Vagina (tissue), 2 donors: Measurements from ENCODE around the gene CRTC2.

Source experiments
- POLR2A ChIP-seq, 2 donors: fragments of 450-650 bp; IDR thresholded peaks; one replicate each; pipeline ENCODE4 v1.6.1; 2017; ENCODE audit warnings: antibody characterized with exemption in 2 of 2, mild to moderate bottlenecking in 2 of 2, moderate library complexity in 2 of 2
- POLR2AphosphoS5 ChIP-seq, 2 donors: sonication (generic); formaldehyde crosslinking; IDR thresholded peaks; one replicate each; pipeline ENCODE4 v1.9.0; 2017; ENCODE audit warnings: antibody characterized with exemption in 2 of 2, mild to moderate bottlenecking in 2 of 2, low read depth in 1 of 2; ENCODE audit not compliant: insufficient read depth in 1 of 2
- TF ChIP-seq, protein P1 (sequence below), 3 experiments: fragments of 450-650 bp in 2 of 3; fragments of 200-600 bp in 1 of 3; sonication (generic) in 1 of 3; IDR thresholded peaks; one replicate each; pipeline ENCODE4 v1.5.1; 2017 to 2019; ENCODE audit warnings: antibody characterized with exemption in 3 of 3, mild to moderate bottlenecking in 2 of 3, moderate library complexity in 2 of 3

DNA sequence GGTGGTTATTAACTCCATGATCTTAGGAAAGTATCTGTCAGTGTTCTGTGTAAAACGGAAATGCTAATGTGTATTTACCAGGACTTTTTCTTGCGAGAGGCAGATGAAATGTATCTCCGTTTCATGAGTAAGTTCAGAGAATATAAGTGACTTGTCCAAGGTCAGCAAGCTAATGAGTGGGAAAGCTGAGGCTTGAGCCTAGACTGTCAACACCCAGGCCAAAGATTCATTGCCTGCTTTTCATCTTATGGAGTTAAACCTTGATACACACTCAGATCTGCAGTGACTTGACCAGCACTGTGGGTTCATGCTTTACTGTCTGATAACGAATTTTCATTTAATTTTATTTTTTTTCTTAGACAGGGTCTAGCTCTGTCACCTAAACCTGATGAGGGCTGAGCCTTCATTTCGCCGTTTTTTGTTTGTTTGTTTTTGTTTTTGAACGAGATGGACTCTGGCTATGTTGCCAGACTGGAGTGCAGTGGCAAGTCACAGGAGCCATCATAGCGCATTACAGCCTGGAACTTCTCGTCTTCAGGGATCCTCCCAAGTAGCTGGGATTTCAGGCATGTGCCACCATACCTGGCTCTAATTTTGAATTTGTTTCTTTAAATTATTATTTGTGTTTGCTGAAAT is 20.0 kb upstream of the CRTC2 start:
- TF ChIP-seq, protein P1, sequence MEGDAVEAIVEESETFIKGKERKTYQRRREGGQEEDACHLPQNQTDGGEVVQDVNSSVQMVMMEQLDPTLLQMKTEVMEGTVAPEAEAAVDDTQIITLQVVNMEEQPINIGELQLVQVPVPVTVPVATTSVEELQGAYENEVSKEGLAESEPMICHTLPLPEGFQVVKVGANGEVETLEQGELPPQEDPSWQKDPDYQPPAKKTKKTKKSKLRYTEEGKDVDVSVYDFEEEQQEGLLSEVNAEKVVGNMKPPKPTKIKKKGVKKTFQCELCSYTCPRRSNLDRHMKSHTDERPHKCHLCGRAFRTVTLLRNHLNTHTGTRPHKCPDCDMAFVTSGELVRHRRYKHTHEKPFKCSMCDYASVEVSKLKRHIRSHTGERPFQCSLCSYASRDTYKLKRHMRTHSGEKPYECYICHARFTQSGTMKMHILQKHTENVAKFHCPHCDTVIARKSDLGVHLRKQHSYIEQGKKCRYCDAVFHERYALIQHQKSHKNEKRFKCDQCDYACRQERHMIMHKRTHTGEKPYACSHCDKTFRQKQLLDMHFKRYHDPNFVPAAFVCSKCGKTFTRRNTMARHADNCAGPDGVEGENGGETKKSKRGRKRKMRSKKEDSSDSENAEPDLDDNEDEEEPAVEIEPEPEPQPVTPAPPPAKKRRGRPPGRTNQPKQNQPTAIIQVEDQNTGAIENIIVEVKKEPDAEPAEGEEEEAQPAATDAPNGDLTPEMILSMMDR (IDR thresholded peaks at IDR 0.05), result no peak
- TF ChIP-seq POLR2AphosphoS5 (IDR thresholded peaks at IDR 0.05; ENCODE audit: insufficient read depth in 1 of 2, low read depth in 1 of 2) (no peak), POLR2A (IDR thresholded peaks at IDR 0.05) (no peak)
